Hepatocyte (in vitro differentiated cells): ENCODE data around the gene IL9R.

ENCODE experiments used
- CTCF ChIP-seq: fragments of 200-600 bp; sonication (generic); IDR thresholded peaks from 2 replicates; pipeline ENCODE4 v1.5.1; 2016; ENCODE audit warnings: antibody characterized with exemption, mild to moderate bottlenecking; ENCODE audit not compliant: poor library complexity
- EZH2 ChIP-seq: fragments of 200-600 bp; sonication (generic); IDR thresholded peaks from 2 replicates; pipeline ENCODE4 v1.6.1; 2016; ENCODE audit warnings: antibody characterized with exemption, mild to moderate bottlenecking, borderline replicate concordance
- EZH2phosphoT487 ChIP-seq: fragments of 200-600 bp; sonication (generic); IDR thresholded peaks from one replicate; pipeline ENCODE4 v1.6.1; 2018; ENCODE audit warnings: antibody characterized with exemption, mild to moderate bottlenecking, low read depth, moderate library complexity; ENCODE audit not compliant: unreplicated experiment, severe bottlenecking

- TF ChIP-seq CTCF (no peak), EZH2 (no peak), EZH2phosphoT487 (no peak)
Observed at GRCh38 chrX:155953055-155953454, 44.4 kb upstream of the IL9R start.
